HAP-1 (cell line): ENCODE results near the gene TRAPPC13.

Source experiments
- DNase-seq, 2 experiments: peaks; one replicate each; pipeline ENCODE4 v3.0.0-alpha.2; 2016 to 2020; ENCODE audit warnings: low spot score in 2 of 2
- H3K27me3 ChIP-seq: fragments of 250-450 bp; sonication (Bioruptor Pico); 2 replicates; pipeline ENCODE4 v1.5.1; 2020; ENCODE audit warnings: low read depth, mild to moderate bottlenecking, moderate library complexity
- H3K36me3 ChIP-seq: fragments of 250-450 bp; sonication (Bioruptor Pico); replicated peaks from 2 replicates; pipeline ENCODE4 v1.5.1; 2020; ENCODE audit warnings: mild to moderate bottlenecking
- H3K4me1 ChIP-seq: fragments of 250-450 bp; sonication (Bioruptor Pico); 2 replicates; pipeline ENCODE4 v1.5.1; 2020; ENCODE audit warnings: mild to moderate bottlenecking
- H3K4me3 ChIP-seq: fragments of 250-450 bp; sonication (Bioruptor Pico); 2 replicates; pipeline ENCODE4 v1.5.1; 2020; ENCODE audit warnings: mild to moderate bottlenecking, moderate library complexity
- H3K9me3 ChIP-seq: fragments of 250-450 bp; sonication (Bioruptor Pico); 2 replicates; pipeline ENCODE4 v1.5.1; 2020; ENCODE audit warnings: mild to moderate bottlenecking, moderate library complexity
- in situ Hi-C: fragments of 300-500 bp; cut with MboI; formaldehyde crosslinking; loops from 3 replicates; pipeline ENCODE4 v1.14.3; 2020; ENCODE audit warnings: low sequenced_read_pairs, inconsistent platforms, mixed read lengths

TRAPPC13 gene

DNA sequence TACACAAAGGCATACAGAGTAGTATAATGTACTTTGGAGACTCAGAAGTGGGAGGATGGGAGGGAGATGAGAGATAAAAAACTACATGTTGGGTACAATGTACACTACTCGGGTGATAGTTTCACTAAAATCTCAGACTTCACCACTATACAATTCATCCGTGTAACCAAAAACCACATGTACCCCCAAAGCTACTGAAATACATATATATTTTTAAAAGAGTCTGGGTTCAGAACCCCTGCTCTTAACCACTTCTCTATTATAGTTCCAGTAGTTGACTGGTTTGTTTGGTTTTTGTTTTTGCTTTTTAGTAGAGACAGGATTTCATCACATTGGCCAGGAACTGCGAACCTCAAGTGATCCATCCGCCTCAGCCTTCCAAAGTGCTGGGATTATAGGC, 74.5 kb downstream of the TRAPPC13 start:
- in situ Hi-C loops: no loop called here
- no peak for DNase-seq
- no peaks in the 10 kb centered on the region for H3K4me1 ChIP-seq
- no peaks in the 10 kb centered on the region for H3K27me3 ChIP-seq
- no peak overlapping the region for H3K4me3 ChIP-seq
- H3K9me3 ChIP-seq: no peaks in the 10 kb centered on the region
- peaks cover 7% of the 10 kb centered on the region for H3K36me3 ChIP-seq

DNA sequence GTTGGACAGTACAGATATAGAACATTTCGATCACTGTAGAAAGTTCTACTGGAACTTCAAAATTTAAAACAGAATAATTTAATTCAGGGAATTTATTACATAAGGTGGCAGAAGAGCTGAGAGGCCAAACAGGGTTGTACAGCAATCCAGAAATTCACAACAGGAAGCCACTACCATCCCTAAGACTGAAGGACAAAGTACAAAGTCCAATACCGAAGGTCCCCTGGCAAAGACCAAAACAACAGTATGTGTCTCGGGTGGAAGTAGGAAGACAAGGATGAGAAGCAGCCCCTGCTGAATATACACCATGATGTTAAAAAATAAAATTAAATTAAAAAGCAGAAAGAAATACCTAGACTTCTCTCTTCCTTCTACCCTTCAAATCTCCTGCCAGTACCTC, 77.2 kb downstream of the TRAPPC13 start:
- no peaks in the 10 kb centered on the region for H3K27me3 ChIP-seq
- no peaks in the 10 kb centered on the region for H3K4me1 ChIP-seq
- no peak for DNase-seq
- no peaks in the 10 kb centered on the region for H3K9me3 ChIP-seq
- no peak overlapping the region for H3K4me3 ChIP-seq
- peaks cover 11% of the 10 kb centered on the region for H3K36me3 ChIP-seq
- in situ Hi-C loops: no loop called here

DNA sequence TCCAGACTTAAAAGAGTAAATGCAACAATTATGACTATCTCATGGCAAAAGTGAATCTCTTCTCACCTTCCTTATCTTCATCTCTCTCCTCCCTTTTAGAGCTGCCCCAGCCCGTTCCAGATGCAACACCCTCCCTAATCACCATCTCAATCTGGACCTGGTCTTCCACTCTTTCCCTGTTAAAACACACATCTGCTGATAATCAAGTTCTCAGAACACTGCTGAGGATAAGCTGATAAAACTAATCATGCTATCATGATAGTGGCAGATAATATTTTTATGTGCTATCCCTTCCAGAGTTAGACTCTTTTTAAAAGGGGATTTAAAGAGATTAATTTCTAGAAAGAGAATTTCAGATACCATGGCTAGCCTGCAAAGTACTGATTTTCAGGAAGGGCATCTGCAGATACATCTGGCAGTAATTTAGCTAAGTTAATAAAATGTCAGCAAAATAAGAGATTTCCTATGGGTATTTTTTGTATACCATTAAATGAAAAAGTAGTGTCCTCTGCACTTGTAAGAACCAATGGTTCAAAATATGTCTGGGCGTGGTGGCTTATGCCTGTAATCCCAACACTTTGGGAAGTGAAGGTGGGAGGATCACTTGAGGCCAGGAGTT, 79.9 kb downstream of the TRAPPC13 start:
- H3K9me3 ChIP-seq: no peaks in the 10 kb centered on the region
- H3K27me3 ChIP-seq: no peaks in the 10 kb centered on the region
- in situ Hi-C loops: no loop called here
- no peak overlapping the region for H3K4me3 ChIP-seq
- H3K36me3 ChIP-seq: peaks cover 18% of the 10 kb centered on the region
- no peaks in the 10 kb centered on the region for H3K4me1 ChIP-seq
- DNase-seq: no peak

DNA sequence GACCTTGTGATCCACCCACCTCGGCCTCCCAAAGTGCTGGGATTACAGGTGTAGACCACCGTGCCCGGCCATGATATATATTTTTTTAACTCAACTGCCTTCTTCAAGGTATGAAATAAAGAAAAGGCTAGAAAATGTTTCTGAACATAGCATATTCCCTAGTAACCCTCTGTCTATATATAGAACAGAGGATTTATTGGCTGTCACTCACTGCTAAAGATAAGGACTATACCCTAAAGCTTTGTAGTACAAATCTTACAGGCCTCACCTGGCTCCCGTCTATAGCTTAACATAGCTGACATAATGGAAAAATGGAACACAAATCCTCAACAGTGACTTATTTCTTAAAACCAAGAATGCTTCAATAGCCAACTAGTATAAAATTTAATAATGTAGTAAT, 82.8 kb downstream of the TRAPPC13 start:
- peaks cover 26% of the 10 kb centered on the region for H3K36me3 ChIP-seq
- no peak overlapping the region for H3K4me3 ChIP-seq
- in situ Hi-C loops: no loop called here
- H3K9me3 ChIP-seq: no peaks in the 10 kb centered on the region
- no peaks in the 10 kb centered on the region for H3K4me1 ChIP-seq
- no peaks in the 10 kb centered on the region for H3K27me3 ChIP-seq
- no peak for DNase-seq

DNA sequence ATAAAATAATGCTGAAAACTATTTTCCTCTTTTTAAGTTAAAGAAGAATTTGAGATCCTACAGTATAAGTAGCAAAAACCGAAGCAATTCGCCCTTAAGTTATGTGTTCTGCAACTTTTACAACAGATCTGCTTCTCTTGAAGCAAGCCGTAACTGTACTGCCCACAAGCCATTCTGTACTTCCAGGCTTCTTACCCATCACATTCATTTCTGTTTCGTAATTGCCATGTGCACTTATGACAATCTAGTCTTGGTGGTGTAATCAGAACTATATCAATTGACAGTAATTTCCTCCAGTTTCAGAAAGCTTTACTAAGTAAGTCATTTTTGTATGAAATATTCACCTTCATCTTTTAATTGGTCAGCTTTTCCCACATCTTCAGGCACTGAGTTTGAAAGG, 83.3 kb downstream of the TRAPPC13 start:
- Histone ChIP-seq H3K36me3 (peaks cover 22% of the 10 kb centered on the region), H3K4me1 (no peaks in the 10 kb centered on the region), H3K4me3 (no peak overlapping the region), H3K9me3 (no peaks in the 10 kb centered on the region), H3K27me3 (no peaks in the 10 kb centered on the region)
- in situ Hi-C loops: no loop called here
- DNase-seq: no peak
